SK-N-SH (cell line): Measurements from ENCODE around the gene TLN1.

Experiments
- CHD2 ChIP-seq: fragments of 150-350 bp; IDR thresholded peaks from 2 replicates; pipeline ENCODE4 v1.6.1; 2018; ENCODE audit warnings: low read length; ENCODE audit not compliant: partially characterized antibody
- EP300 ChIP-seq, 2 experiments: IDR thresholded peaks; 2 replicates each; pipeline versions ENCODE4 v1.4.0 to v1.6.1; 2012; ENCODE audit warnings: borderline replicate concordance in 1 of 2, low read depth in 1 of 2, low read length in 1 of 2
- EZH2phosphoT487 ChIP-seq: fragments of 200-600 bp; sonication (generic); IDR thresholded peaks from 2 replicates; pipeline ENCODE4 v1.6.1; 2017; ENCODE audit warnings: low read depth, mixed run types, mild to moderate bottlenecking, antibody characterized with exemption, moderate library complexity, borderline replicate concordance
- GABPA ChIP-seq: IDR thresholded peaks from 2 replicates; pipeline ENCODE4 v1.4.0; 2012; ENCODE audit warnings: low read depth, mild to moderate bottlenecking
- GATA2 ChIP-seq: sonication (generic); formaldehyde crosslinking; IDR thresholded peaks from 2 replicates; pipeline ENCODE4 v1.5.0; 2020; ENCODE audit warnings: mild to moderate bottlenecking, missing genetic modification reagents
- MXI1 ChIP-seq: IDR thresholded peaks from 2 replicates; pipeline ENCODE4 v1.6.1; 2012; ENCODE audit warnings: mild to moderate bottlenecking, low read depth, low read length, improper control_type of control experiment
- POLR2AphosphoS5 ChIP-seq: IDR thresholded peaks from 2 replicates; pipeline ENCODE4 v1.6.1; 2012; ENCODE audit warnings: low read depth, low read length
- RAD21 ChIP-seq: IDR thresholded peaks from 2 replicates; pipeline ENCODE4 v1.6.1; 2012; ENCODE audit warnings: mild to moderate bottlenecking, low read length
- SMC3 ChIP-seq: IDR thresholded peaks from 2 replicates; pipeline ENCODE4 v1.6.1; 2012; ENCODE audit warnings: low read depth, low read length, improper control_type of control experiment
- TAF1 ChIP-seq: IDR thresholded peaks from 2 replicates; pipeline ENCODE4 v1.6.1; 2012; ENCODE audit warnings: low read depth, mild to moderate bottlenecking, low read length, moderate library complexity, borderline replicate concordance
- TF ChIP-seq, protein P1 (sequence below): fragments of 200-600 bp; sonication (generic); IDR thresholded peaks from 2 replicates; pipeline ENCODE4 v1.6.1; 2017; ENCODE audit warnings: antibody characterized with exemption, mild to moderate bottlenecking, moderate library complexity
- TF ChIP-seq, protein P2 (sequence below): fragments of 150-350 bp; IDR thresholded peaks from 2 replicates; pipeline ENCODE4 v1.6.1; 2017; ENCODE audit warnings: antibody characterized with exemption, low read length, low read depth, borderline replicate concordance
- TF ChIP-seq, protein P3 (sequence below): IDR thresholded peaks from 2 replicates; pipeline ENCODE4 v1.4.0; 2012; ENCODE audit warnings: low read depth
- TF ChIP-seq, protein P4 (sequence below): IDR thresholded peaks from 2 replicates; pipeline ENCODE4 v1.6.1; 2012; ENCODE audit warnings: mild to moderate bottlenecking, low read depth, low read length, moderate library complexity

DNA sequence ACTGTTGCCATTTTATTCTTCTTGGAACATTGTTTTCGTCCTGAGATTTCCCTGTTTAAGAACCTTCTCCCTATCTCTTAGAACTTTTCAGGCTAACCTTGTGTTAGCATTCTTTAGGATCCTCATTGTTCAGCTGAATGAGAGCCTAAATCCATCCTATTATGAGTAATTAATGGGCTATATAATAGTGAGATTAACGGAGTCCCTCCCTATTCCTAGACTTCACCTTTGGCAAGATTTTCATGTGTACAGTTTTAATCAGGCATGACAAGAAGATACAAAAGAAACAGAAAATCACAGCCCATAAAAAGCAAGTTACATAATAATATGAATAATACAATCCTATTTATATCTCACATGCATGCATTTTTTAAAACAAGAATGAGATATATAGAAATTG lies 31.2 kb upstream of the TLN1 start:
- TF ChIP-seq MXI1, result no peak
- TF ChIP-seq, protein P1, sequence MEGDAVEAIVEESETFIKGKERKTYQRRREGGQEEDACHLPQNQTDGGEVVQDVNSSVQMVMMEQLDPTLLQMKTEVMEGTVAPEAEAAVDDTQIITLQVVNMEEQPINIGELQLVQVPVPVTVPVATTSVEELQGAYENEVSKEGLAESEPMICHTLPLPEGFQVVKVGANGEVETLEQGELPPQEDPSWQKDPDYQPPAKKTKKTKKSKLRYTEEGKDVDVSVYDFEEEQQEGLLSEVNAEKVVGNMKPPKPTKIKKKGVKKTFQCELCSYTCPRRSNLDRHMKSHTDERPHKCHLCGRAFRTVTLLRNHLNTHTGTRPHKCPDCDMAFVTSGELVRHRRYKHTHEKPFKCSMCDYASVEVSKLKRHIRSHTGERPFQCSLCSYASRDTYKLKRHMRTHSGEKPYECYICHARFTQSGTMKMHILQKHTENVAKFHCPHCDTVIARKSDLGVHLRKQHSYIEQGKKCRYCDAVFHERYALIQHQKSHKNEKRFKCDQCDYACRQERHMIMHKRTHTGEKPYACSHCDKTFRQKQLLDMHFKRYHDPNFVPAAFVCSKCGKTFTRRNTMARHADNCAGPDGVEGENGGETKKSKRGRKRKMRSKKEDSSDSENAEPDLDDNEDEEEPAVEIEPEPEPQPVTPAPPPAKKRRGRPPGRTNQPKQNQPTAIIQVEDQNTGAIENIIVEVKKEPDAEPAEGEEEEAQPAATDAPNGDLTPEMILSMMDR, result no peak
- TF ChIP-seq GATA2 (CRISPR knock-in tag), result no peak
- TF ChIP-seq, protein P2, sequence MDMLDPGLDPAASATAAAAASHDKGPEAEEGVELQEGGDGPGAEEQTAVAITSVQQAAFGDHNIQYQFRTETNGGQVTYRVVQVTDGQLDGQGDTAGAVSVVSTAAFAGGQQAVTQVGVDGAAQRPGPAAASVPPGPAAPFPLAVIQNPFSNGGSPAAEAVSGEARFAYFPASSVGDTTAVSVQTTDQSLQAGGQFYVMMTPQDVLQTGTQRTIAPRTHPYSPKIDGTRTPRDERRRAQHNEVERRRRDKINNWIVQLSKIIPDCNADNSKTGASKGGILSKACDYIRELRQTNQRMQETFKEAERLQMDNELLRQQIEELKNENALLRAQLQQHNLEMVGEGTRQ, result no peak
- TF ChIP-seq, protein P3, sequence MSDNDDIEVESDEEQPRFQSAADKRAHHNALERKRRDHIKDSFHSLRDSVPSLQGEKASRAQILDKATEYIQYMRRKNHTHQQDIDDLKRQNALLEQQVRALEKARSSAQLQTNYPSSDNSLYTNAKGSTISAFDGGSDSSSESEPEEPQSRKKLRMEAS, result no peak
- TF ChIP-seq GABPA, result no peak
- no peak for TF ChIP-seq EP300 (IDR thresholded peaks at IDR 0.05; ENCODE audit: borderline replicate concordance in 1 of 2, low read depth in 1 of 2, low read length in 1 of 2)
- no peak for TF ChIP-seq POLR2AphosphoS5
- TF ChIP-seq TAF1, result no peak
- no peak for TF ChIP-seq SMC3
- TF ChIP-seq RAD21, result no peak
- TF ChIP-seq, protein P4, sequence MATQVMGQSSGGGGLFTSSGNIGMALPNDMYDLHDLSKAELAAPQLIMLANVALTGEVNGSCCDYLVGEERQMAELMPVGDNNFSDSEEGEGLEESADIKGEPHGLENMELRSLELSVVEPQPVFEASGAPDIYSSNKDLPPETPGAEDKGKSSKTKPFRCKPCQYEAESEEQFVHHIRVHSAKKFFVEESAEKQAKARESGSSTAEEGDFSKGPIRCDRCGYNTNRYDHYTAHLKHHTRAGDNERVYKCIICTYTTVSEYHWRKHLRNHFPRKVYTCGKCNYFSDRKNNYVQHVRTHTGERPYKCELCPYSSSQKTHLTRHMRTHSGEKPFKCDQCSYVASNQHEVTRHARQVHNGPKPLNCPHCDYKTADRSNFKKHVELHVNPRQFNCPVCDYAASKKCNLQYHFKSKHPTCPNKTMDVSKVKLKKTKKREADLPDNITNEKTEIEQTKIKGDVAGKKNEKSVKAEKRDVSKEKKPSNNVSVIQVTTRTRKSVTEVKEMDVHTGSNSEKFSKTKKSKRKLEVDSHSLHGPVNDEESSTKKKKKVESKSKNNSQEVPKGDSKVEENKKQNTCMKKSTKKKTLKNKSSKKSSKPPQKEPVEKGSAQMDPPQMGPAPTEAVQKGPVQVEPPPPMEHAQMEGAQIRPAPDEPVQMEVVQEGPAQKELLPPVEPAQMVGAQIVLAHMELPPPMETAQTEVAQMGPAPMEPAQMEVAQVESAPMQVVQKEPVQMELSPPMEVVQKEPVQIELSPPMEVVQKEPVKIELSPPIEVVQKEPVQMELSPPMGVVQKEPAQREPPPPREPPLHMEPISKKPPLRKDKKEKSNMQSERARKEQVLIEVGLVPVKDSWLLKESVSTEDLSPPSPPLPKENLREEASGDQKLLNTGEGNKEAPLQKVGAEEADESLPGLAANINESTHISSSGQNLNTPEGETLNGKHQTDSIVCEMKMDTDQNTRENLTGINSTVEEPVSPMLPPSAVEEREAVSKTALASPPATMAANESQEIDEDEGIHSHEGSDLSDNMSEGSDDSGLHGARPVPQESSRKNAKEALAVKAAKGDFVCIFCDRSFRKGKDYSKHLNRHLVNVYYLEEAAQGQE, result no peak
- no peak for TF ChIP-seq CHD2
- TF ChIP-seq EZH2phosphoT487, result no peak
